HepG2 (cell line): Measurements from ENCODE around the gene CCT7. TPM values are rescaled to one million over a fixed set of nuclear protein-coding genes. Genes with fewer than 3 reads are reported as not detected.

ENCODE experiments used
- ISL2 ChIP-seq: sonication (generic); formaldehyde crosslinking; IDR thresholded peaks from 2 replicates; pipeline ENCODE4 v1.5.0; 2020; ENCODE audit warnings: missing genetic modification reagents
- NFATC3 ChIP-seq: sonication (generic); formaldehyde crosslinking; IDR thresholded peaks from 2 replicates; pipeline ENCODE4 v1.5.1; 2020; ENCODE audit warnings: mild to moderate bottlenecking, missing genetic modification reagents
- NONO ChIP-seq, 2 experiments: fragments of 450-650 bp in 1 of 2; sonication (generic) in 1 of 2; formaldehyde crosslinking in 1 of 2; IDR thresholded peaks in 1 of 2; conservative IDR thresholded peaks in 1 of 2; 2 replicates each; pipeline versions ENCODE4 v1.6.1 to v1.8.0; 2017 to 2022; ENCODE audit warnings: mild to moderate bottlenecking in 1 of 2, missing genetic modification reagents in 1 of 2, moderate library complexity in 1 of 2
- POLR2AphosphoS5 ChIP-seq: IDR thresholded peaks from 2 replicates; pipeline ENCODE4 v1.6.1; 2012; ENCODE audit warnings: low read depth, low read length
- SNAPC4 ChIP-seq: sonication (generic); formaldehyde crosslinking; IDR thresholded peaks from 2 replicates; pipeline ENCODE4 v1.4.0; 2020; ENCODE audit warnings: mild to moderate bottlenecking, missing genetic modification reagents
- ZBTB46 ChIP-seq: sonication (generic); formaldehyde crosslinking; IDR thresholded peaks from 2 replicates; pipeline ENCODE4 v1.4.0; 2020; ENCODE audit warnings: mild to moderate bottlenecking, missing genetic modification reagents, borderline replicate concordance
- ZC3H4 ChIP-seq: sonication (generic); formaldehyde crosslinking; IDR thresholded peaks from 2 replicates; pipeline ENCODE4 v1.4.0; 2020; ENCODE audit warnings: missing genetic modification reagents, borderline replicate concordance
- ZFYVE20 ChIP-seq: sonication (generic); formaldehyde crosslinking; IDR thresholded peaks from 2 replicates; pipeline ENCODE4 v1.8.0; 2023; ENCODE audit warnings: low read depth, mild to moderate bottlenecking, moderate library complexity, missing genetic modification reagents, borderline replicate concordance
- ZNF20 ChIP-seq: sonication (generic); formaldehyde crosslinking; IDR thresholded peaks from 2 replicates; pipeline ENCODE4 v1.4.0; 2020; ENCODE audit warnings: mild to moderate bottlenecking, moderate library complexity, missing genetic modification reagents
- ZNF549 ChIP-seq: sonication (generic); formaldehyde crosslinking; IDR thresholded peaks from 2 replicates; pipeline ENCODE4 v1.5.0; 2020; ENCODE audit warnings: missing genetic modification reagents
- ZNF562 ChIP-seq: sonication (generic); formaldehyde crosslinking; IDR thresholded peaks from 2 replicates; pipeline ENCODE4 v1.8.0; 2022; ENCODE audit warnings: missing genetic modification reagents, borderline replicate concordance
- ZSCAN21 ChIP-seq: sonication (generic); formaldehyde crosslinking; IDR thresholded peaks from 2 replicates; pipeline ENCODE4 v1.8.0; 2022; ENCODE audit warnings: mild to moderate bottlenecking, missing genetic modification reagents, moderate library complexity, borderline replicate concordance
- polyA plus RNA-seq, 8 experiments: library from polyadenylated mRNA; depleted of rRNA in 3 of 8; stranded (reverse) in 7 of 8; unstranded in 1 of 8; fragments of >200 nt; fragmentation: Illumina TruSeq in 4 of 8; extraction: Trizol in 4 of 8; gene quantifications; 2 replicates each; pipeline versions ENCODE4 v1.2.1 to v1.2.3, GENCODE V29; 2011 to 2016; ENCODE audit warnings: low read depth in 4 of 8, missing spikeins in 1 of 8, mixed read lengths in 1 of 8; ENCODE audit not compliant: insufficient read depth in 1 of 8
- total RNA-seq, 5 experiments: library from RNA; depleted of rRNA; stranded (reverse); fragments of >200 nt; fragmentation: Illumina TruSeq; extraction: Trizol; gene quantifications; 2 replicates each; pipeline ENCODE4 v1.2.3, GENCODE V29; 2016; ENCODE audit warnings: low read depth in 1 of 5
- TF ChIP-seq, protein P1 (sequence below): sonication (generic); formaldehyde crosslinking; IDR thresholded peaks from 2 replicates; pipeline ENCODE4 v1.4.0; 2020; ENCODE audit warnings: missing genetic modification reagents
- TF ChIP-seq, protein P2 (sequence below): sonication (generic); formaldehyde crosslinking; IDR thresholded peaks from 2 replicates; pipeline ENCODE4 v1.4.0; 2020; ENCODE audit warnings: missing genetic modification reagents, borderline replicate concordance

CCT7 gene
- total and polyA plus RNA-seq, 2 of the 13 experiments (the other 11 are each of a cell fraction or from before 2014, with no cell fraction given) = 347 to 517 TPM

- TF ChIP-seq SNAPC4 (CRISPR knock-in tag) (peak; percentile 82; the same call in 1 of the 2 replicates), POLR2AphosphoS5 (peak; percentile 95), ZBTB46 (peak; percentile 43; the same call in 1 of the 2 replicates), ZFYVE20 (CRISPR knock-in tag) (no peak), ZC3H4 (CRISPR knock-in tag) (no peak; the same call in 1 of the 2 replicates), NONO (IDR thresholded peaks at IDR 0.05) (no peak), NONO (CRISPR knock-in tag; conservative IDR thresholded peaks at IDR 0.05) (peak; percentile 76), ZNF549 (CRISPR knock-in tag) (no peak), ISL2 (peak; percentile 66; the same call in 1 of the 2 replicates), NFATC3 (CRISPR knock-in tag) (0 out of 2 replicates have a peak, but pooled peaks have one; percentile 70), ZNF562 (no peak), ZSCAN21 (CRISPR knock-in tag) (peak; percentile 87; the same call in 1 of the 2 replicates), ZNF20 (CRISPR knock-in tag) (peak; percentile 57; the same call in 1 of the 2 replicates)
- TF ChIP-seq, protein P1, sequence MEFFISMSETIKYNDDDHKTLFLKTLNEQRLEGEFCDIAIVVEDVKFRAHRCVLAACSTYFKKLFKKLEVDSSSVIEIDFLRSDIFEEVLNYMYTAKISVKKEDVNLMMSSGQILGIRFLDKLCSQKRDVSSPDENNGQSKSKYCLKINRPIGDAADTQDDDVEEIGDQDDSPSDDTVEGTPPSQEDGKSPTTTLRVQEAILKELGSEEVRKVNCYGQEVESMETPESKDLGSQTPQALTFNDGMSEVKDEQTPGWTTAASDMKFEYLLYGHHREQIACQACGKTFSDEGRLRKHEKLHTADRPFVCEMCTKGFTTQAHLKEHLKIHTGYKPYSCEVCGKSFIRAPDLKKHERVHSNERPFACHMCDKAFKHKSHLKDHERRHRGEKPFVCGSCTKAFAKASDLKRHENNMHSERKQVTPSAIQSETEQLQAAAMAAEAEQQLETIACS (CRISPR knock-in tag) = peak; percentile 84
- TF ChIP-seq, protein P2, sequence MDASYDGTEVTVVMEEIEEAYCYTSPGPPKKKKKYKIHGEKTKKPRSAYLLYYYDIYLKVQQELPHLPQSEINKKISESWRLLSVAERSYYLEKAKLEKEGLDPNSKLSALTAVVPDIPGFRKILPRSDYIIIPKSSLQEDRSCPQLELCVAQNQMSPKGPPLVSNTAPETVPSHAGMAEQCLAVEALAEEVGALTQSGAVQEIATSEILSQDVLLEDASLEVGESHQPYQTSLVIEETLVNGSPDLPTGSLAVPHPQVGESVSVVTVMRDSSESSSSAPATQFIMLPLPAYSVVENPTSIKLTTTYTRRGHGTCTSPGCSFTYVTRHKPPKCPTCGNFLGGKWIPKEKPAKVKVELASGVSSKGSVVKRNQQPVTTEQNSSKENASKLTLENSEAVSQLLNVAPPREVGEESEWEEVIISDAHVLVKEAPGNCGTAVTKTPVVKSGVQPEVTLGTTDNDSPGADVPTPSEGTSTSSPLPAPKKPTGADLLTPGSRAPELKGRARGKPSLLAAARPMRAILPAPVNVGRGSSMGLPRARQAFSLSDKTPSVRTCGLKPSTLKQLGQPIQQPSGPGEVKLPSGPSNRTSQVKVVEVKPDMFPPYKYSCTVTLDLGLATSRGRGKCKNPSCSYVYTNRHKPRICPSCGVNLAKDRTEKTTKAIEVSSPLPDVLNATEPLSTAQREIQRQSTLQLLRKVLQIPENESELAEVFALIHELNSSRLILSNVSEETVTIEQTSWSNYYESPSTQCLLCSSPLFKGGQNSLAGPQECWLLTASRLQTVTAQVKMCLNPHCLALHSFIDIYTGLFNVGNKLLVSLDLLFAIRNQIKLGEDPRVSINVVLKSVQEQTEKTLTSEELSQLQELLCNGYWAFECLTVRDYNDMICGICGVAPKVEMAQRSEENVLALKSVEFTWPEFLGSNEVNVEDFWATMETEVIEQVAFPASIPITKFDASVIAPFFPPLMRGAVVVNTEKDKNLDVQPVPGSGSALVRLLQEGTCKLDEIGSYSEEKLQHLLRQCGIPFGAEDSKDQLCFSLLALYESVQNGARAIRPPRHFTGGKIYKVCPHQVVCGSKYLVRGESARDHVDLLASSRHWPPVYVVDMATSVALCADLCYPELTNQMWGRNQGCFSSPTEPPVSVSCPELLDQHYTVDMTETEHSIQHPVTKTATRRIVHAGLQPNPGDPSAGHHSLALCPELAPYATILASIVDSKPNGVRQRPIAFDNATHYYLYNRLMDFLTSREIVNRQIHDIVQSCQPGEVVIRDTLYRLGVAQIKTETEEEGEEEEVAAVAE (CRISPR knock-in tag) = peak; percentile 42; the same call in 1 of the 2 replicates
These were observed 19.7 kb upstream of the CCT7 start, which contains the start of gene SMYD5 (continued) for GRCh38 chr2:73214120-73215035.
